ENCODE results near the gene RAET1E.
A peak's percentile ranks its signal among the peaks of the same experiment; 100 is the strongest.
"Not testable (repeated sequence)": the region's sequence is repeated elsewhere in the genome, so short reads cannot be mapped to it uniquely, and the experiment has no call there.

Gene RAET1E

GRCh38 chr6:149897855-149898744, at the start of gene RAET1E:
Gene RAET1E, minus strand, starts transcription at chr6:149898113. Its CDS starts 7,212 bp downstream, at chr6:149890901.
- peak; percentile 73 for DNase-seq

- DNase-seq, result not testable (repeated sequence)
These were observed 49.6 kb upstream of the RAET1E start for GRCh38 chr6:149947533-149947932.

- DNase-seq, result not testable (repeated sequence)
These were observed 48.7 kb upstream of the RAET1E start for GRCh38 chr6:149946631-149947030.

- not testable (repeated sequence) for DNase-seq
These were observed 47.4 kb upstream of the RAET1E start for GRCh38 chr6:149945276-149945675.

- DNase-seq, result not testable (repeated sequence)
These were observed 45.4 kb upstream of the RAET1E start for GRCh38 chr6:149943321-149943720.

- no peak for DNase-seq
These were observed 44.5 kb upstream of the RAET1E start for GRCh38 chr6:149942461-149942829.

GRCh38 chr6:149941583-149942460, 43.9 kb upstream of the RAET1E start, which contains the start of gene ULBP2:
Gene ULBP2, plus strand, starts transcription at chr6:149942014. Its CDS starts 59 bp downstream, at chr6:149942073.
- peak; percentile 89 for DNase-seq

- no peak for DNase-seq
These were observed 42.7 kb upstream of the RAET1E start for GRCh38 chr6:149940672-149940982.

GRCh38 chr6:149939909-149940671, 42.2 kb upstream of the RAET1E start:
- DNase-seq, result no peak

GRCh38 chr6:149939356-149939648, 41.4 kb upstream of the RAET1E start:
- DNase-seq, result no peak

GRCh38 chr6:149938571-149939355, 40.9 kb upstream of the RAET1E start:
- no peak for DNase-seq

- DNase-seq, result not testable (repeated sequence)
These were observed 40.2 kb upstream of the RAET1E start for GRCh38 chr6:149938013-149938570.

GRCh38 chr6:149936743-149937142, 38.8 kb upstream of the RAET1E start:
- no peak for DNase-seq

- DNase-seq, result no peak
These were observed 37.8 kb upstream of the RAET1E start for GRCh38 chr6:149935668-149936067.

- DNase-seq, result no peak
These were observed 37.3 kb upstream of the RAET1E start for GRCh38 chr6:149935246-149935645.

GRCh38 chr6:149934249-149935156, 36.6 kb upstream of the RAET1E start:
- DNase-seq, result peak; percentile 85

GRCh38 chr6:149933461-149933860, 35.5 kb upstream of the RAET1E start:
- DNase-seq, result no peak

GRCh38 chr6:149933036-149933435, 35.1 kb upstream of the RAET1E start:
- no peak for DNase-seq

GRCh38 chr6:149931501-149931900, 33.6 kb upstream of the RAET1E start:
- no peak for DNase-seq

- DNase-seq, result peak; percentile 44
These were observed 31.5 kb upstream of the RAET1E start for GRCh38 chr6:149929422-149929821.

GRCh38 chr6:149927025-149927424, 29.1 kb upstream of the RAET1E start:
- not testable (repeated sequence) for DNase-seq

All from hematopoietic multipotent progenitor cell treated with erythropoietin and hydrocortisone succinate and interleukin-3 and kit ligand, for 6 days (in vitro differentiated cells).